Osteocyte (in vitro differentiated cells): Measurements from ENCODE around the gene PAWR. TPM values are rescaled to one million over a fixed set of nuclear protein-coding genes. Genes with fewer than 3 reads are reported as not detected.

Experiments used
- DNase-seq: peaks from one replicate; pipeline ENCODE4 v3.0.0; 2021; ENCODE audit warnings: mixed read lengths; ENCODE audit not compliant: unreplicated experiment; ENCODE audit errors: extremely low spot score
- H3K27ac Mint-ChIP-seq: one replicate; pipeline ENCODE4 v1.8.0; 2021; ENCODE audit warnings: mild to moderate bottlenecking, mixed read lengths; ENCODE audit not compliant: unreplicated experiment
- H3K27me3 Mint-ChIP-seq: one replicate; pipeline ENCODE4 v1.8.0; 2021; ENCODE audit warnings: mixed read lengths; ENCODE audit not compliant: unreplicated experiment
- H3K36me3 Mint-ChIP-seq: one replicate; pipeline ENCODE4 v1.8.0; 2021; ENCODE audit warnings: mixed read lengths; ENCODE audit not compliant: unreplicated experiment
- H3K4me1 Mint-ChIP-seq: one replicate; pipeline ENCODE4 v1.8.0; 2021; ENCODE audit warnings: mixed read lengths; ENCODE audit not compliant: unreplicated experiment
- H3K4me3 Mint-ChIP-seq: one replicate; pipeline ENCODE4 v1.8.0; 2021; ENCODE audit warnings: mild to moderate bottlenecking, moderate library complexity, mixed read lengths; ENCODE audit not compliant: unreplicated experiment
- H3K9me3 Mint-ChIP-seq: one replicate; pipeline ENCODE4 v1.8.0; 2021; ENCODE audit warnings: mixed read lengths; ENCODE audit not compliant: unreplicated experiment
- CTCF ChIP-seq: fragments of 200-600 bp; sonication (generic); IDR thresholded peaks from 2 replicates; pipeline ENCODE4 v1.5.0; 2021; ENCODE audit warnings: antibody characterized with exemption, mild to moderate bottlenecking, moderate library complexity
- total RNA-seq: library from RNA; stranded (reverse); gene quantifications from 2 replicates; pipeline ENCODE4 v1.2.1, GENCODE V29; 2021

PAWR gene
- total RNA-seq, 1 donor from 2014 or later = 213 TPM

GRCh38 chr12:79717006-79717405, 26.2 kb upstream of the PAWR start:
- no peaks in the 10 kb centered on the region for H3K27me3 Mint-ChIP-seq
- no peak for TF ChIP-seq CTCF

GRCh38 chr12:79715308-79715707, 24.5 kb upstream of the PAWR start:
- Mint-ChIP-seq H3K36me3 (peaks cover 2% of the 10 kb centered on the region), H3K4me3 (no peak overlapping the region), H3K9me3 (no peaks in the 10 kb centered on the region), H3K27me3 (no peaks in the 10 kb centered on the region), H3K27ac (no peak overlapping the region), H3K4me1 (no peaks in the 10 kb centered on the region)
- TF ChIP-seq CTCF = no peak
- no peak for DNase-seq

More at GRCh38 chr12:79717006-79717405, 26.2 kb upstream of the PAWR start:
- Mint-ChIP-seq H3K36me3 (peaks cover 4% of the 10 kb centered on the region), H3K27ac (no peak overlapping the region), H3K9me3 (no peaks in the 10 kb centered on the region), H3K4me3 (no peak overlapping the region), H3K4me1 (no peaks in the 10 kb centered on the region)
- DNase-seq = no peak

GRCh38 chr12:79710707-79711483, 20.1 kb upstream of the PAWR start:
- DNase-seq = no peak
- H3K9me3 Mint-ChIP-seq = no peaks in the 10 kb centered on the region
- TF ChIP-seq CTCF = no peak
- H3K27me3 Mint-ChIP-seq = no peaks in the 10 kb centered on the region
- no peak overlapping the region for H3K4me3 Mint-ChIP-seq
- no peak overlapping the region for H3K27ac Mint-ChIP-seq
- peaks cover 2% of the 10 kb centered on the region for H3K36me3 Mint-ChIP-seq
- H3K4me1 Mint-ChIP-seq = no peaks in the 10 kb centered on the region

GRCh38 chr12:79707830-79708229, 17.1 kb upstream of the PAWR start:
- H3K27ac Mint-ChIP-seq = no peak overlapping the region
- H3K9me3 Mint-ChIP-seq = no peaks in the 10 kb centered on the region
- H3K36me3 Mint-ChIP-seq = peaks cover 7% of the 10 kb centered on the region
- no peak overlapping the region for H3K4me3 Mint-ChIP-seq
- H3K27me3 Mint-ChIP-seq = no peaks in the 10 kb centered on the region
- TF ChIP-seq CTCF = no peak
- no peaks in the 10 kb centered on the region for H3K4me1 Mint-ChIP-seq
- DNase-seq = no peak

GRCh38 chr12:79706676-79707075, 15.9 kb upstream of the PAWR start:
- Mint-ChIP-seq H3K4me1 (no peaks in the 10 kb centered on the region), H3K4me3 (no peak overlapping the region), H3K9me3 (no peaks in the 10 kb centered on the region), H3K36me3 (peaks cover 5% of the 10 kb centered on the region), H3K27ac (no peak overlapping the region), H3K27me3 (no peaks in the 10 kb centered on the region)
- DNase-seq = no peak
- TF ChIP-seq CTCF = no peak
